ENCODE results near the gene WDFY4.
A peak's percentile ranks its signal among the peaks of the same experiment; 100 is the strongest.

The WDFY4 gene

GRCh38 chr10:48957361-48958151 lies 272.9 kb downstream of the WDFY4 start:
- no peak for DNase-seq

DNA sequence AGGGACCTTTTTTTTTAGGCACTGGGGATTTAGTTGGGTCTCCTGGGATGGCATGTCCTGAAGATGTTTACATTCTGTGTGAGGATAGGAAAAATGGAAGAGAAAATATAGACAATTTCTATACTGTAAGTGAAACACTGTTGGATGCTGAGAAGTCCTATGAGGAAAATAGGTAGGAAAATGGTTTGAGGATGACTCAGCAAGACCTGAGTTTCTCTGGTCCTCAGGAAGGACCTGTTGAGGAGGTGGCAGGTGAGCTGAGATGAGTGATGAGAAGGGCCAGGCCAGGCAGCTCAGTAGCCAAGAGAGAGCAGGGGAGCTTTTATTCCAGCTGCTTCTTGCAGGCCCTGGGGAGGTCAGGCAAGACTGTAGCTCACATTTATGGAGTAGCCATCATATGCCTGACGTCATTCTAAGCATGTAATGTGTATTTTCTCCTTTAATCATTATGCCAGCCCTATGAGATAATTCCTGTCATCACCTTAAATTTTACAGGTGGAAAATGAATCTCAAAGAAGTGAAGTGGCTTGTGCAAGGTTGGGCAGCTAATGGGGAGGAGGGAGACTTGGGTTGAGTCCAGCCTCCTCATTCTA lies 274.0 kb downstream of the WDFY4 start:
- no peak for DNase-seq

DNA sequence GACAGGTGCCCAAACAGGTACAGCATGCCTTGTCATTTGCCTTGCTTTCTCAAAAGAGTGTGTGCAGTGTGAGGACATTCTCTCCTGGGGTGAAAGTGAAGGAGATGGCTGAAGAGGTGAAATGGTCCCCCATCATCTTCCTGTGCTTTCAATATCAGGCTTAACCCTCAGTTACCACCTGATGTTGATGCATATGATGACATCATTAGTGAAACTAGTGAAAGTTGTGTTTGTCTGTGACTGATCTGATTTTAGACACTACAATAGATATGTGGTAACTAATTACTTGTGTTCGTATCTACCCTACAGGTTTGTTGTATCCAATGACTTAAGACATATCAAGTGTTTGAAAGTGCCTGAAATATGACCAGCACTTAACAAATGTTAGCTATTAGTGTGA lies 279.4 kb downstream of the WDFY4 start:
- no peak for DNase-seq

GRCh38 chr10:48965460-48965859 lies 280.8 kb downstream of the WDFY4 start:
- DNase-seq = no peak

DNA sequence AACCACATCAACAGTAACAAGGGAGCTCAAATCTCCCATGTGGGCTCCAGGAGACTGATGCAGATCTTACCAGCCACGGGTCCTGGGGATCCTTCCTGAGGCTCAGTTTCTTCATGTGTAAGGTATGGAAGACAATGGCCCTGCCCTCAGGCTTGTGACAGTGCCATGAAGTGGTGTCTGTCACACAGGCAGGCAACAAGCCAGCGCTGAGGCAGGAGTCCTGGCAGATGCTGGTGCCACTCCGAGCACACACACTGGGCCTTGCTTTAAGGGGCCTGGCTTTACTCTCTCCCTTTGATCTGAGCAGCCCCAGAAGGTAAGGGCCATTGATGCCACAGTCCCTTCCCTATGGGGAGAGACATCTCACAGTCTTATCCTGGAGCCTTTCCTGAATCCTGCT lies 283.4 kb downstream of the WDFY4 start:
- no peak for DNase-seq

DNA sequence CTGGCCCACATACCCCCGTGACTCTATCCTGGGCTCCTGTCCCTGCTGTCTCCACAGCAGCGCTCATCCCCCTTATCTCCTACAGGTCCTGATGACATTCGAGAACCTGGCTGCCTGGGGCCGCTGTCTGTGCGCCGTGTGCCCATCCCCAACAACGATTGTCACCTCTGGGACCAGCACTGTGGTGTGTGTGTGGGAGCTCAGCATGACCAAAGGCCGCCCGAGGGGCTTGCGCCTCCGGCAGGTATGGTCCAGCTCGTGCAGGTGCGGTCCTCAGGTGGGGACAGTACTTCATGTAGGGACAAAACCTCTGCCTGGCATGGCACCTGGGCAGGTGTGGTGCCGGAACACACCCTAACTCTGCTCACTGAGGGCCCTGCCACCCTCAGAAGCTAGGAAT lies 285.4 kb downstream of the WDFY4 start:
- no peak for DNase-seq

GRCh38 chr10:48970654-48971053 lies 286.0 kb downstream of the WDFY4 start:
- peak in 1 of 5 experiments; percentile 25 for DNase-seq

DNA sequence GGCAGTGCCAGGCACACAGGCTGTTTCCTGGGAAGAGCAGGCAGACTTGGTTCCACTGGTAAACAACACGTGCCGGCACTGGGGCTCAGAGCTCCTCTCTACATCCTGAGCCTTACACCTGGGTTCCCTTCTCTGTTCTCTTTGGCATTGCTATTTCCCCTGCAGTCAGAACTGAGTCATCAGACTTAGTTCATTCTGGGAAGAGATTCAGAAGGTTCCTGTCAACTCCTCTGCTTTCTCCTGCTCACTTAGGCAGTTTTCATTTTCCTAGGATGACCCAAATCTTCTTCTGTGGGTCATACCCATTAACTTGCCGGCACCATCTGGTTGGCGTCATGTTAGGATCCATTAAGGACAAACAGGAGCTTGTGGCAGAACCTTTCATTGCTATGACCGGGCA lies 288.4 kb downstream of the WDFY4 start:
- no peak for DNase-seq

DNA sequence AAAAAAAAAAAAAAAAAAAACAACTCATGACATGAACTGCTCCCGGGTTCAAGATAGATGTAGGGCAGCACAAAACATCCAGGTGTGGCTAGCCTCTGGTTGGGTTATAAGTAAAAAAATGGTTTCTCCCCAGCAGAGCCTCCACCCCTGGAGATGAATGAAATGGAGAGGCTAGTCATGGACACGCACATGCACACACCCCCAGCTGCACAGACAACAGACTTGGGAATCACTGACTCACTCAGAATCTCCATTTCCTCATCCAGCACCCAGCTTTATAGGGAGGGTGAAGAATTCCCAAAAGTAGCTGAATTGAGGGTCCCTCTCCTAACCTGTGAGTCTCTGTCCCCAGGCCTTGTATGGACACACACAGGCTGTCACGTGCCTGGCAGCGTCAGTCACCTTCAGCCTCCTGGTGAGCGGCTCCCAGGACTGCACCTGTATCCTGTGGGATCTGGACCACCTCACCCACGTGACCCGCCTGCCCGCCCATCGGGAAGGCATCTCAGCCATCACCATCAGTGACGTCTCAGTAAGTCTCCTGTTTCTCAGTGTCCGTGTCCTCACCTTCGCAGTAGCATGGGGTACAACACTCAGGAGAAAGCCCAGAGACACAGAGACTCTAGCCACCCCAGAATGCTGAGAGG lies 290.0 kb downstream of the WDFY4 start:
- no peak for DNase-seq

- DNase-seq = no peak
Observed at GRCh38 chr10:48976196-48976595, 291.5 kb downstream of the WDFY4 start.

- no peak for DNase-seq
Observed at GRCh38 chr10:48978318-48978717, 293.6 kb downstream of the WDFY4 start.

GRCh38 chr10:48981310-48981907 lies 296.7 kb downstream of the WDFY4 start:
- DNase-seq = peak in 2 of 5 experiments; percentile 10 to 34

GRCh38 chr10:48982584-48982983 lies 297.9 kb downstream of the WDFY4 start:
- no peak for DNase-seq

DNA sequence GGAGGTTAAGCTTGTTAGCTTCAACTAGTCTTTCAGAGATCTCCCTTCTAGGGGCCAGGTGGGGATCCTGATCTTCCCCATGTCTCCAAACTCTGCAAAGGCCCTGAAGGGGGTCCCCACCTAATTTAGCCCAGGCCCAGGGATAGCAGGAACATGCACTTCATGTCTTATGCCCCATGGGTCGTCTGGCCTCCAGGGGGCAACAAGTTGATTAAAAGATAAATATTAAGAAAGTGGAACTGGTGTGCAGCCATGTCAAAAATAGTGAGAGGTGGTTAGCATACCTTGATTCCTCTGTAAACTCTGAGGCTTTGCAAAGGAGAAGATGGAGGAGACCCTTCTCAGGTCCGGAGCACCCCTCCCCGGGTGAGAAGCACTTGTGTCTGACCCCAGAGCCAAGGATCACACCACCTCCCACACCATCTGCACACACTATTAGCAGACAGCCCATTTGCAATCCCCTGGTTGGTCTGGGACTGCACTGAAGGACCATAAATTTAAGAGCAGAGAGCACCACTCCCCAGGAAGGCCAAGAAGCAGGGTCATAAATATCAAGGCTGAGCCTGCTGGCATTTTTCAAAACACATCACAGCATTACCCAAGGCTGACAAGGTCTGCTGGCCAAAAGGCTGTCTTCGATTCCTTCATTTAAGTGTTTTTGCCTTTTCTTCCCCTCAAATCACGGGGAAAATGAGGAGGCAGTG lies 299.1 kb downstream of the WDFY4 start:
- DNase-seq = no peak

- DNase-seq = no peak
Observed at GRCh38 chr10:48985621-48986158, 301.0 kb downstream of the WDFY4 start.

DNA sequence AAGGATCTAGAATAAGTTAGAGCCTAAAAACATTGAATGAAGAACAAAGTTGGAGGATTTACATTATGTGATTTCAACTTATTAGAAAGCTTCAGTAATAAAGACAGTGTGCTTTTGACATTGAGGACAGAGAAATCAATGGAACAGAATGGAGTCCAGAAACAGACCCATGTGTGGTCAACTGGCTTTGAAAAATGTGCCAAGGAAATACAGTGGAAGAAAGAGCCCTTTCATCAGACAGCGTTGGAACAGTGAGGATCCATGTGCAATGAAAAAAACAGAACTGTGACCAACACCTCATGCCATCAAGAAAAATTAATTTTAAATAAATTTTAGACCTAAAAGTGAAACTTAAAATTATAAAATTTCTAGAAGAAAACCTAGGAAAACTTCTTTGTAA lies 305.6 kb downstream of the WDFY4 start:
- no peak for DNase-seq

GRCh38 chr10:48993627-48994026 lies 309.0 kb downstream of the WDFY4 start:
- no peak for DNase-seq

DNA sequence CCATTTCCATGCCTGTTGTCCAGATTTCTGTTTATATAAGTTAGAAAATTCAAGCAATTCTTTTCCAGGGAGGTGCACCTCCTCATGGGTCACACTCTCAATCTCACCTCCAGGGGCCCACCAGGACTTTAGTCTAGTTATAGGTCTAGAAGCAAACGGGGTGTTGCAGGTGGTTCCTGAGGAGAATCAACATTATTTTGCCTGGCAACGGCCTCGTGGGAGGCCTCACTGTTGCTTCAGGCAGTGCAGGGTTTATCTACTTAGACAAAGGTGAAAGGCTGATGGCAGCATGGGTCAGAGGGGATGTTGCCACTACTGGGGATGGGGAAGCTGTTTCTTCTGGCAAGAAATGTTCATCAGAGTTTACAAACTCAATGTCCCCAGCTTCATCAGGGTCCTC lies 311.7 kb downstream of the WDFY4 start:
- no peak for DNase-seq

DNA sequence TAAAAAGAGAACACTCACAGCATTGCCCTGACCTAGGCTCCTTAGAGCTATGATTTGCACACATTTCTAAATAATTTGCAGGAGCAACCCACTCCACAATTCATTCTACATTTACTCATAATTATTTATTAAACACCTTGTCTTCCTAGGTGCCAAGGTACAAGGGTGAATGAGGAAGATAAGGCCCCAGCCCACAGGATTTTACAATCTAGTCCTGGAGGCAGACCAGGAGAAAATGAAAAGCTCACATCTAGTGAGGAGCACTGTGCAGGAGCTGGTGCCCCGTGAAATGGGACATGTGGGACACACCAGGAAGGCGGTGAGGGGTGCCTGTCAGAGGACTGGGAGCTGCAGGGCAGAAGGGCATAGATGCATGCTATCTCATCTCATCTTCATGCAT lies 314.7 kb downstream of the WDFY4 start:
- no peak for DNase-seq

- DNase-seq = no peak
Observed at GRCh38 chr10:49000437-49001398, 316.0 kb downstream of the WDFY4 start.

DNA sequence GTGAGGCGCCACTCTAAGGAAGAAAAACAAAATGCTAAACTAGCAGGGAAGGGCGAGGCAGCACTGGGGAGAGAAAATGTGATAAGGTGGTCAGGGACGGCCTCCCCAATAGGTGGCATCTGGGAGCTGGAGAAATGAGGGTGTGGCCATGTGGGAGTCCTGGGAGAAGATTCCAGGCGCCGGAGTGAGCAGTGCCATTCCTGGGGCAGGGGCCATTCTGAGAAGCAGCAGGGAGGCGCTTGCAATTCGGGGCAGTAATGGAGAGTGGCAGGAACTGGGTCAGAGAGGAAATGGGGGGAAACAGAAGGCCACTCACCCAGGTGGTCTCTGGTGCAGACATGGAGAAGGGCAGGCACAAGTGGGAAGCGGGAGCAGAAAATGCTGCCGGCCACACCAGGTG lies 316.7 kb downstream of the WDFY4 start:
- no peak for DNase-seq
